NCI-H2081 treated with DMSO at 0.1 percent for 48 hours (cell line): Measurements from ENCODE around the gene APLP2.

Experiments used
- DNase-seq: peaks from one replicate; lab custom pipeline; 2025; lab: John Stamatoyannopoulos, UW

The APLP2 gene

DNA sequence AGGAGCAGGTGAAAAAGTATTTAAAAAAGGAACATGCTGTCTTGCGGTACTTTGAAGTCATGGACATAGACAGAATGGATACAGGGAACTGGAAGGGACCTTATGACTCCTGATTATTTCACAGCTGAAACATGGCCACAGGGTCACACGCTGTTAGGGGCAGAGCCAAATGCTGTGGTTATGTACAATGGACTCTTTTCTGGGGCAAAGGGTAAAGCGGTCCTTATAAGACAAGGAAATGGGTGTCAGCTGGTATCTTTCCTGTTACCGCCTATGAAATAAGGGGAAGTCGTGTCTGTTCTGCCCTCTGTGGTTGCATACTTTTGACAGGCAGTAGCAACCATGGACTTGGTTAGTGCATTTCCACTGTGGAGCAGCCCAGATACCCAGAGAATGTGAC, 77.1 kb downstream of the APLP2 start:
- no peak for DNase-seq

DNA sequence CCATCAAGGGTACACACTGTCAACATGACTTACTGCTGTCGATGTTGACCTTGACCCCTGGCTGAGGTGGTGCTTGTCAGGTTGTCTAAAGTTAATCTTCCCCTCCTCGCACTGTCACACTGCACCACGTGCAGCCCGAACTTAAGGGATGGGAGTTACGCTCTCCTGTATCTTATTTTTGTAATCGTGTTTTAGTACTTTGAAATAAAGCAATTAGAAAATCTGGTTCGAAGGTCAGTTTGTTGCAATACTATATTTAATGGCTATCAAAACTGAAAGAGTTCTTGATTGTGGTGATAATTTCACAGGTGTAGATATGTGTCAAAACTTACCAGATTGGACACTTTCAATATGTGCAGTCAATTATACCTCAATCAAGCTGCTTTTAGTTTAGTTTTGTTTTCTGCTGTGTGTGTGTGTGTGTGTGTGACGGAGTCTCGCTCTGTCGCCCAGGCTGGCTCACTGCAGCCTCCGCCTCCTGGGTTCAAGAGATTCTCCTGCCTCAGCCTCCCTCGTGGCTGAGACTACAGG, 79.2 kb downstream of the APLP2 start:
- no peak for DNase-seq

DNA sequence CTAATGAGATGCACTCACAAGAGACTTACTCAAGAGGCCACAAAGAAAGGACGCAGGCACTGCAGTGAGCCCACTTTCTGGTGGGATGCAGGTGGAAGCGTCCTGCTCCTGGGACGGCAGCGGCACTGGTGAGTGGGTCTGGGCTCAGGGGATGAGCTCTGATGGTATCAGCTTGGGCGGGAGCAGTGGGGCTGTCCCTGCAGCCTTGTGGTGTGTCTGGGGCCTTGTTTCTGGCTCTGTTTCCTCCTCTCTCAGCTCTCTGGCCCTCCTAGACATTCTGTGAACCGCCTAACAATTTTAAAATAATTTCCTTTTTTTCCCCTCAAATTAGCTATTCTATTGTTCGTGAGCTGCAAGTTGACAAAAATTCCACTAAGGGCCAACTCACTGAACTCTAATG, 81.1 kb downstream of the APLP2 start:
- DNase-seq, result no peak

DNA sequence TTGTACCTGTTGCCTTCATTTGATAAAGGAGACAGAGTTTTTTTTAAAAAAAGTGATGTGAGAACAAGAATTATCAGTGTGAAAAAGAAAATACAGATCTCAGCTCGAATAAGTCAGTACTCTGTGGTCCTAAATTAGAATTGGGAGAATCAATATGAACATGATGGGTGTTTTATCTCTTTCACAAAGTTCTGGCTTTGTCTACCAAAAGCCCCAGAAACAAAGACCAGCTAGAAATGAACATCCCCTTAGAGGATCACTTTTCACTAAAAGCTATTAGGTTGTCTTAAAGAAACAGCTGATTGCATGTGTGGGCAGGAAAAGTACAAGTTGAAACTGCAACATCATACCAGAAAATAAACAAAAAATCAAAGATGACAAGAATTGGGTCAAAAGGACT, 81.5 kb downstream of the APLP2 start:
- DNase-seq, result no peak

DNA sequence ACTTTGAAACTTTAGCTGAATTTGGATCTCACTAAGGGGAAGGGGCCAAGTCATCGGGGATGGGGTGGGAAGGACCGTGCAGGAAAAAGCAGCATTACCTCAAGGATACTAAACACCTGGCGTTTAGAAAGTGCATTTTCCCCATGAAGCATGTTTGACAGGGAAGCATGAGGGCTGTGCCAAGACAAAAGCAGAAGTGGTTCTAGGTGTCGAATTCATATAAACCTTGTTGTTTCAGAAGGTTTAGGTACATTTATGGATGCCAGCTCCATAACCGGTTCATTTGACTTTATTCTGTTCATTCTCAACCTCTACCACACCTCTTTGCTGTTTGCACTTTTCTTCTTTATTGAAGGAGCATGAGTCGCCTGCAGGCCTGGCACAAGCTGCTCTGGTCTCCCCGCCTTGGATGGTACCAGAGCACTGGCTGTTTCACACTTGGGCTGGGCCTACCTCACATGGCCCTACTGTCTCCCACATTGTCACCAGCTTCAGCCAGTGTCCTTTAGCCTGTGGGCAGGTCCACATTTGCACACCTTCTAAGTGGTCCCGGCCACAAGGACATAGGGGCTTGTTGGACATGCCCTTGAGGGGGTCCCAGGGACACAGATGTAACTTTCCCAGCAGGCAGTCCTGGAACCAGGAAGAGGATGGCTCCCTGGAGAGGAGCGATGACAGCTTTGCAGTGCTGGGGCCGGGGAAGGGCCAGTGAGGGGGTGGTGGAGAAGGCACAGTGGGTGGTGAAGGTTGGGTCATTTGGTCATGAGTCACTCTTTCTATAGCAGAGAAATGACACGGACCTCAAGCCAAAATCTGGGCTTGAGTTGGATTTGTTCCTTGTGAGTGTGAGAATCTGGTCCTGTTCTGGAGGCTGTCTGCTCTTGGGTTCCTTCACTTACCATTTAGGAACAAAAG, 86.7 kb downstream of the APLP2 start:
- DNase-seq, result no peak

DNA sequence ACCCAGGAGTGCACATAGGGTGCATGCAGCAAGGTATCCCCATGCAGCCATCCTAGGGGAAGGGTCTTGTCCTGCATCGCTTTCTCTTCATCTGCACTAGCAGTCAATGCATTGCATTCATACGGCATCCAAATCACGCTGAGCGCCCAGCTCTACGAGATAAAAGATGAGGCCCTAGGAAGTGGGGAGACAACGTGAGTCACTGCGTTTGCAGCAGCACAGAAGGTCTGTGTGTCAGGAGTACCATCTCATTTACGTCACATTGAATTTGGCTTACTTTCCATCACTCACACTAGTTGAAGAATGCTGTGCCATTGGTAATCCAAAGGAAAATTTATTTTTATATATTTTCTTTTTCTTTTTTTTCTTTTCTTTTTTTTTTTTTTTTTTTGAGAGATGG, 87.4 kb downstream of the APLP2 start:
- no peak for DNase-seq

DNA sequence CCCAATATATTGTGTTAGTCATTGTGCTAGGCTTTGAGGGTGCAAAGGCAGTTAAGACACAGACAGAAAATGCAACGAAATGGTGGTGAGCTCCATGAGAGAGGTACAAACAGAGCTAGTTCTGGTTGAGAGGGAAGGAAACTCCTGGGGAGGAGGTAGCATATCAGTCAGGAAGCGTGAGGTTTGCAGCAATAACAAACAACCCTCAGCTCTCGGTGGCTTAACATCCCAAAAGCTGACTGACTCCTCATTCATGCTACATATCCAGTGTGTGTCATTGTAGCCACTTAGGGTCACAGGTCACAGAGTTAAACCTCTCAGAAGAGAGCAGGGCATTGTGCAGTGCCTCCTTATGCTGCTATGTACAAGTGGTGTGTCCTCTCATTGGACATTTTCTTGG, 88.1 kb downstream of the APLP2 start:
- no peak for DNase-seq

DNA sequence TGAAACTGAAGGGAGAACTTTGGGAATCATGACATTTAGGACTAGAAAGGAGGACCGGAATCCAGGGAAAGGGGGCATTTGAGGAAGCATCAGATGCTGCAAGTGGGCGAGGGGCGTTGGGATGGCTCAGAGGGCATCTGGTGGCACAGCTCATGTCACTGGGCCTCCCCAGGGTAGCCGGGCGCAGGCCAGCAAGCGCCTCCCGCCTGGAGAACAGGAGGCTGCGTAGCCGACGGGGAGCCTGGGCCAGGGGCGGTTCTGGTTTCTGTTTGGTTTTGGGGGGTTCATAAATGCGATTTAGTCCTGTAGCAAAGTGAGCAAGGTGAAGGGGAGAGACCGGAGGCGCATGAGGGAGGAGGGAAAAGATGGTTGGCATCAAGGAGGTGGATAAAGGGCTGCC, 89.4 kb downstream of the APLP2 start:
- DNase-seq, result no peak

DNA sequence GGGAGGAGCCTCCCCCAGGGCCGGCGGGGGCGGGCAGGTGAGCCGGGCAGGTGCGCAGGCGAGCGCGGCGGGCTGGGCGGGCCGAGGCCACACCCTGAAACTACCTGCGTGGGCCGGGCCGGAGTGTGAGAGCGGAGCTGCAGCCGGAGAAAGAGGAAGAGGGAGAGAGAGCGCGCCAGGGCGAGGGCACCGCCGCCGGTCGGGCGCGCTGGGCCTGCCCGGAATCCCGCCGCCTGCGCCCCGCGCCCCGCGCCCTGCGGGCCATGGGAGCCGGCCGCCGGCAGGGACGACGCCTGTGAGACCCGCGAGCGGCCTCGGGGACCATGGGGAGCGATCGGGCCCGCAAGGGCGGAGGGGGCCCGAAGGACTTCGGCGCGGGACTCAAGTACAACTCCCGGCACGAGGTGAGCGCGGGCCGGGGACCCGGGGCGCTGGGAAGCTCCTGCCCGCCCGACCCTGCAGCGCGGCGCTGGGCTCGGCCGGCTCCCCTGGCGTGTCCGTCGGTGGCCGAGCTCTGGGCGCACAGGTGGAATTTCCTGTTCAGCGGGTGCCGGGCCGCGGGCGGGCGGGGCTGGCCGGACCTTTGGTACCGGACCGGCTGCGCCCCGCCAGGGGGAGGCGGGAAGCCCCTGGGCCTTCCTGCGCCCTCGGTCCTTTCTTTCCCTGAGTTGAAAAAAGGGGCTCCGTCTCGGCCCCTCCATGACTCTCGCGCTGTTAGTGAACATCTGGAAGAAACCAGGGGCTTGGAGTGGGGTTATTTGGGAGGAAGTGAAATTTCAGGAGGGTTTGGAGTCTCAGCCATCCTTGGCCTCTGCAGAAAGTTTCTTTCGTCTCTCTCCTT, 90.2 kb downstream of the APLP2 start, which contains the start of gene ST14:
Gene ST14, plus strand, starts transcription at position 126 of the 841 bp plus-strand sequence. Its CDS starts 198 bp downstream, at position 324.
- DNase-seq, result no peak

DNA sequence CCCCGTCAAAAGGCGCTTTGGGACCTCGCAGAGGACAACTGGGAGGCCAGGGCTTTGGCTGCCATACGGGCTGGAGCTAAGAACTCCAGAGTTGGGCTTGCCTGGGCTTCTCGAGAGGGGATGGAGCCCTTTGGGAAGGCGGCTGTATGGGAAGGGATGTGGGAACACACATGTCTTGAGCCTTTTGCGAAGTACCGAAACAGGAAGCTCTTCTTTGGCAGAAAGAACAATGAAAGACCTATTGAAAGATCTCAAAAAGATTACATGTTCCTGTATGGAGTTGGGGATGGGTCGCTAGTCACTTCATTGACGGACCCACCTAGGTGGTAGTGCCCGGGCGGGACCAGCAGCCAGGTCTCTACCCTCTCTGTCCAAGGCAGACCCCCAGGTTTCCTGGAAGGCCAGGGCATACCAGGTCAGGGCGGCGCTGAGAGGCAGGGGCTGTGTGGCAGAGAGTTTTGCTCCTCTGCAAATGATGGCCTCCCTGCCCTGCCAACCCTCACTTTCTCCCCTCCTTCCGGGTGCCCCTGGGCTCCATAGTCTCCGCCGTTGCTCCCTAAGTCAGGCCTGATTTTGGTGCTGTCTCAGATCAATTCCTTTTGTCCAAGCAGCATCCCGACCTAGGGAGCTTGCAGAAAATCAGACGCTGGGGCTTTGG, 90.9 kb downstream of the APLP2 start:
- no peak for DNase-seq

DNA sequence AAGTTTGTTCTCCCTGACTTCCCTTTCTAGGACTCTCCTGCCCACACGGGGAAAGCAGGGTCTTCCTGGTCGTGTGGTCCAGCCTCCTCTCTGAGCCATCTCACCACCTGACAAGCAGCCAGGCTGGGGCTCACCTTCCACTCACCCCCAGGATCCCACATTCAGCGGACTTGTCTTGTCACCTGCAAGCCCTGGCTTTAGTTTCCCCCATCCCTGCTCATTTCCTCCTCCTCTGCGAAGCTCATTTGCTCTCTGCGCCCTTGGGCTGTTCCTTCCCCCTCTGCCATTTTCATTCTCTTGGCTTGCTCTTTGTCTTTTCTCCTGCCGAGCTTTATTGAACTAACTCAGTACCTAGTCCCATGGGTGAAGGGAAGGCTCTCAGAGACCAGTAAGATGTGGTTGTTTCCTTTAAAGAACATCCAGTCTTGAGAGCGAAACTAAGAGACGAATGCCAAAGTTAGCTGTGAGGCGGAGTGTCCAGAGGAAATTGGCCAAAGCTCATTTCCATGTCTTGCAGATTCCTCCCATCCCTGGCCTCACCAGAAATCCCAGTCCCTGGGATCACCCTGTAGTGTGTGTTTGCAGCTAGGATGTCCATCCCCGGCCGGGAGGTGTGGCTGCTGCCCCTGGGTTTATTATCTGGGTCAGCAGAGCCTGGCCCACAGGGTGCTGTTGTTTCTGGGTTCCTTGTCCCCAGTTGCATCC, 91.9 kb downstream of the APLP2 start:
- DNase-seq, result no peak

DNA sequence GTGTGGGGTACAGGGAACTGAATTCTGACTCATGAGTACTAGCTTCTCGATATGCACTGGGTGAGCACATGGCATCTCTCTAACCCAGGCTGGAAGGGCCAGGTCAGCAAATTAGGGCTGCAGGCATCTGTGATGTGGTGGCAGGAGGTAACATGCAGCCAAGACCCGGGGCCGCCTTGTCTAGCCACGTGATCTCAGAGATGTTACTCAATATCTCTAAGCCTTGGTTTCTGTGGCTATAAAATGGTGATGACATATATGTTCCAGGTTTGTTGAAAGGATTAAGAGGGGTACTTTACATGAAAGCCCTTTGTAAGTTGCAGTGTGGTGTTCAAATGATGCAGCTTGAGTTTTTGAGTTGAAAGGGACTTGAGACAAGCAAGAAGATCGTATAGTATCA, 93.0 kb downstream of the APLP2 start:
- DNase-seq, result no peak

DNA sequence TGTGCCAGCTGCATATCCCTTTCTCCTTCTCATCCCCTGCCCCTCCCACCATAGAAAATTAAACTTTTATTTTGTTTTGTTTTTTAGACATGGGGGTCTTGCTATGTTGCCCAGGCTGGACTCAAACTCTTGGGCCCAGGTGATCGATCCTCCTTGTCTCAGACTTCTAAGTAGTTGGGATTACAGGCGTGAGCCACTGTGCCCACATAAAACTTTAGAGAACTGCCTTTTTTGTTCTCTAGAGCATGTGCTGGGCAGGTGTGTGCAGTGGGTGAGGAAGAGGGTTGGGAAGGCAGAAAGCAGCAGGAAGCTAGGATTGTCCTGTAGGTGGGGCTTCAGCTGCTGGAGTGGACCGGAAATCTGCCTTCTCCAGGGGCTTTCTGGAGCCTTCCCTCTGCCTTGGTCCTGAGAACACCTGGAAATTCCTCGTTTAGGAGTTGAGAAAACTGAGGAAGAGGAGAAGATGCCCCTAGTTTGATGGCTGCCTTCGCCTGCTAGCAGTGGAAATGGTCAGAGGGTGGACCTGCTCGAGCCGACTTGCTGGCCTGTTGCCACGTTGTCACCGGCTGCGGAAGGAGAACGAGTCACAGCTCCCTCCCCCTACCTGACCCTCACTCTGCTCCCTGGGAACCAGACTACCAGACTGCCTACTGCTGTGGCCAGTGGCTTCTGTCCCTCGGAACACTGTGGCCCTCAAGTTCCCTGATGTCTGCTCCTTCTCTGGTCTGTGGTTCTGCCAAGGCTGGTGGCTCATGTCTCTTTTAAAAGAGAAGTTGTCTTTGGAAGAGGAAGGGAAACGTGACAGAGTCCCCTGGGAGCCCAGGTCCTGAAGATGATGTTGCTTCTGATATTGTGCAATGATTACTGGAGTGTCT, 93.9 kb downstream of the APLP2 start:
- no peak for DNase-seq

DNA sequence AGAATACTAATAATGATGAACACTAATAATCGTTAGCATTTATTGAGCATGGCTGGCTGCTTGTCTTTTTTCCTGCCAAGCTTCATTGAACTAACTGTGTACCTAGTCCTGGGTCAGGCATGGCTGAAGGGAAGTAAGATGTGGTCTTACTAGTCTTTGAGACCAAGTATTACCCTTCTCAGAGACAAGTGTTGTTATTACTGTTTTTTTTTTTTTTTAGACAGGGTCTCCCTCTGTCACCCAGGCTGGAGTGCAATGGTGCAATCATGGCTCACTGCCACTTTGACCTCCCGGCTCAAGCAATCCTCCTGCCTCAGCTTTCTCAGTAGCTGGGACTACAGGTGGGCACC, 94.5 kb downstream of the APLP2 start:
- no peak for DNase-seq

DNA sequence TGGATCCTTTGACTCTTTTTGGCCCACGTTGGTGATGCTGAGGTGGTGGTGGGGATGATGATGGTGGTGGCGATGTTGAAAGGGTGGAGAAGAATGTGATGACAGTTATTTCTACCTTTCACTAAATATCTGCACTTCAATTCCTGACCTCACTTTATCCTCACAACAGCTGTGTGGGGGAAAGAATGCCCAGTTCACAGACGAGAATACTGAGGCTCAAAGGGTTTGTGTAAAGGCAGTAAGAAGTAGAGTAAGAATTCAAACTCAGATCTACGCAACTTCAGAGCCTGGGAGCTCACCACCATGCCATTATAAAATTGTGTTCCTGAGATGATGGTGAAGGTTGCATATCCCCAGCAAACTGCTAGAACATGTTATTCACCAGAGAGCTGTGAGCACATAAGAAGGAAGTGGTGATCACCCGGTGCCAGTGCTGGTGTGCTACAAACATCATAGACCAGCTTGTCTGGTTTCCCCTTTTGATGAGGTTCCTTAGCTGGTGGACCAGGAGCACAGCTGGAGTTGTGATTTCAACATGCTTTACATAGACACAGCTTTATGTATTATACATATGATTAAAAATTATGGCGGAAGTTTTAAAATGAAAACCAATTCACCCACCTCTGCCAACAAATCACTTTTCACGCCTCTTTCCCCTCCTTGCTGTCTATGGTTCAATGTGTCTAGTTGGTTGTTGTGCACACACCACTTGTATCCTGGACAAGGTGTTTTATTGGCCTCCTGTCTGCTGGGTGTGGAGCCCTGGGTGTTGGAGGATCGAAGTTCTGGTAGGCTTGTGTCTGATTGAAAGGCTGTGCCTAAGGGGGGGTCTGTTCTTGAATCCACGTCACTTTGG, 96.1 kb downstream of the APLP2 start:
- no peak for DNase-seq

DNA sequence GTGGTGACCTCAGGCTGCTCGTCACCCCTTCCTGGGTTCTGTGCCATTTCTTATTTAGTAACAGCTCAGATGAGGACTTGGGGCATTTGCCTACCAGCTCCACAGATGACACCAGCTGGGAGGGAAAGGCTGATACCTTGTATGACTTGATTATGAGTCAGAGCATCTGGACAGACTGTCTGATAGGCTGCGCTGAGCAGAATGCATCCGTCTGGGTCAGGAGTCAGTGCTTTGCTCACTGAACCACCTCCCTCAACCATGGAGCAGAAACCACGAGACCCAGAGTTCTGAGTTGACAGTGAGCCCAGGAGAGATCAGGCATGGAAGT, 96.7 kb downstream of the APLP2 start:
- no peak for DNase-seq

DNA sequence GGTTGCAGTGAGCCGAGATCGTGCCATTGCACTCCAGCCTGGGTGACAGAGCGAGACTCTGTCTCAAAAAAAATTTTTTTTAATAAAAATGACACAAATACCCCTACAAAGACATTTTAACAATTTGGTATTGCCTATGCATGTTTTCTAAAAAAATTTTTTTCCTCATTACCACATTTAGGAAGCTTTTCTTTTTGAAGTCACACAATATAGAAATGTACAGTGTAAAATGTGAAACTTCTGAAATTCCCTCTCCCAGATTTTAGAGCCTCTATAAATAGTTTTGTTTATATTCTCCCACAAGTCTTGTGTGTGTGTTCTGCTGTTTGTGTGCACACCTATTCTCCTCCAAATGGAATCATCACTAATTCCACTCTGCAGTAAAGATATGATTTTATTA, 97.5 kb downstream of the APLP2 start:
- DNase-seq, result no peak

DNA sequence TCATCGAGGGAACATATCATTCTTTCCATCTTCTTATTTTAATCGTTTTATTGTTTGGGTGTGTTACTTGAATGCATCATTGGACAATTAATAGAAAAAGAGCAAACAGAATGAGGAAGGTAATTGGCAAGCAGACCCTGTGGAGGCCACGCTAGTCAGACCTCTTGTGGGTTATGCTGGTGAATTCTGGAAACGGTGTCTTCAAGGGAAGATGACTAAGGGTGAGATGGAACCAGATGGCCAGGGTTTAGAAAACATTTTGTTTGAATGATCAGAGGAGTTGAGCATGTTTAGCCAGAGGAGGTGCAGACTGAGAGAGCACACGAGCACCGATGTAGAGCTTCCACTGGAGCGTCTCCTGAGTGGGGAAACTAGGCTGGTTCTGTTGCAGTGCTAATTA, 98.4 kb downstream of the APLP2 start:
- no peak for DNase-seq

DNA sequence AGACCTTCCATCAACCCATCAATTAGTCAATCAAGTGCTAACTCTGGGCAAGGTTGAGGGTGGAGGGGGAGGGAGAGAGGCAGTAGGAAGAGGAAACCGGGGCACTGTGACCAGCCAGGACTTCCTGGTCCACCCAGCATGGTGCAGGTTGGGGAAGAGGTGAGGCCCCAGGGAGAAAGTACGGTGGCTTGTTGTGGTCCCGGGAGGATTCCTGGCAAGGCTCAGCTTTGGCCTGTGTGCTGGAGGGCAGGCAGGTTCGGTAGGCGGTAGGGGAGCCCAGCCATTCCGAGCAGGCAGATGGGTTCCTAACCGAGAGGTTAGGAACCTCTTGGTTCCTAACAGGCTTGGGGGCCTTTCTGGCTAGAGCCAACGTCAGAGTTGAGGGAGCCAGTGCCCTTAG, 100.7 kb downstream of the APLP2 start:
- DNase-seq, result no peak

DNA sequence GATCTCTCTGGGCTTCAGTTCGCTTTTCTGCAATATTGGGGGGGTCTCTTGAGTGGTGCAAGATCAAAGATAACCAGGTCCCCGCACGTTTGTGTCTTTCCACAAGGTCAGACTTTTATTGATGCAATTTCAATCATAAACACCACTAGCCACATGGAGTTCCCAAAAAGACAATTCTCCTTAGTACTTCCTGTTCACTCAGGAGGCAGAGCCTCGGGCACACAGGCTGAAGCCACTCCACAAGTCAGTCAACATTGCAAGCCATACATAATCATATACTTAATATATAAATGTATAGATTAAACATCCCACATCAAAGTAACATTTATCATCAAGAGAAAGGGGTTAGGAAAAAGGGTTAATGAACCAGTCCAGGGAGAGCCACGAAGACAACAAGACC, 101.8 kb downstream of the APLP2 start:
- no peak for DNase-seq
